Superior temporal gyrus (tissue), 1 donor: Measurements from ENCODE around the gene UCHL5.
"Not testable (repeated sequence)": the region's sequence is repeated elsewhere in the genome, so short reads cannot be mapped to it uniquely, and the experiment has no call there.

ENCODE experiments used
- DNase-seq: peaks from one replicate; pipeline ENCODE4 v3.0.0-alpha.2; 2016; ENCODE audit errors: extremely low spot score

Gene UCHL5

GRCh38 chr1:193013005-193013404 is 46.2 kb downstream of the UCHL5 start:
- no peak for DNase-seq

GRCh38 chr1:193011406-193011805 is 47.8 kb downstream of the UCHL5 start:
- DNase-seq: no peak

DNA sequence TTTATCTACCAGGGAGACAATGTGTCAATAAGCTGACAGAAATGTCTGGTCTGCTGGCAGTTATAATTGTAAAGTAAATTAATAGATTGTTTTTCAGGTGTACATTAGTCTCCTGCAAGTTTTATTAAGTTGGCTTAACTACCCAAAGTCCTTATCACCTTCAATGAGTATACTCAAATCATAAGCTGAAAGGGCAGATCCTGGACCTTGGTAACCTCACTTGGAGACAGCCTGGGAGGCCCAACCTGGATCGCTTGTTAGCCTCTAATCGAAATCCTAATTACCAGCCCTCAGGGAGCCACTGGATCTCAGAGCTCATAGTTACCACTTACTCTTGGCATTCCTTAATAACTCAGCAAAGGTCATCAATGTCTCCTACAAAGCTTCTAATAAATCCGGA is 49.7 kb downstream of the UCHL5 start:
- no peak for DNase-seq

DNA sequence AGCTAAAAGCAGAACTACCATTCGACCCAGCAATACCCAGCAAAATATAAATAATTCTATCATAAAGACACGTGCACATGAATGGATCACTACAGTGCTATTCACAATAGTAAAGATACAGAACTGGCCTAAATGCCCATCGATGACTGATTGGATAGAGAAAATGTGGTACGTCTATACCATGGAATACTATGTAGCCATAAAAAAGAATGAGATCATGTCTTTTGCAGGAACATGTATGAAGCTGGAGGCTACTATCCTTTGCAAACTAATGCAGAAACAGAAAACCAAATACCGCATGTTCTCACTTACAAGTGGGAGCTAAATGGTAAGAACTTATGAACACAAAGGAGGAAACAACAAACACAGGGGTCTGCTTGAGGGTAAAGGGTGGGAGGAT is 53.4 kb downstream of the UCHL5 start:
- no peak for DNase-seq

DNA sequence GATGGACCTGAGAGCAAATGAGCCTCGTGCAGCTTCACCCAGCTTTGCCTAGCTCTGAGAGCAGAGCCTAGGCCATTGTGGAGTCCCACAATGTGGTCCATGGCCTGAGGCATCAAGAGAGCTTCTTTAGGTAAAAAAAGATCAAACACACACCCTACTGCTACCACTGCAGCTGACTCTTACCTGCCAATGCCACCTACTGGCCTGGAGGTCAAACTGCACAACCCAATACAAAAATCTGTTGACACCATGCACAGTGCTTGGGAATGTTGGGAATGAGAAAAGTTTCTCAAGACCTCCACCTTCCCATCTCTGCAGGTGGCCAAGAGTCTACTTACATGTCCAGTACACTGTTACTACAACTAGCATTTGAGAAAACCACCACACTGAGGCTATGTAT is 60.6 kb downstream of the UCHL5 start:
- no peak for DNase-seq

DNA sequence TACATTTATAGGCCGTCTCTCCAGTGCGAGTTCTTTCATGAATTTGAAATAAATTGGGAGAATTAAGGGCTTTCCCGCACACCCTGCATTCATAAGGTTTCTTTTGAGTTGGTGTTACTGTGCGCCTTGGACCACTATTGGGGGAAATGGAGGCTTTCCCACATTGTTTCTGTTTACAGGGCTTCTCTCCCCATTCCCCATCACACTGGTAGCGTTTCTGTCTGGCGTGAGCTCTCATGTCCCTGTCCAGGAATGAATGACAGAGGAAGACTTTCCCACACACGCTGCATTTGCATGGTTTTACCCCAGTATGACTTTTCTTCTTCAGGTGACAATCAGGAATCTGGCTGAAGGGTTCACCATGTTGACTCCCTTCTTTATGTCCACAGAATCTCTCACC is 65.0 kb downstream of the UCHL5 start:
- no peak for DNase-seq

- no peak for DNase-seq
Measured at GRCh38 chr1:192993426-192994085, 65.6 kb downstream of the UCHL5 start.

DNA sequence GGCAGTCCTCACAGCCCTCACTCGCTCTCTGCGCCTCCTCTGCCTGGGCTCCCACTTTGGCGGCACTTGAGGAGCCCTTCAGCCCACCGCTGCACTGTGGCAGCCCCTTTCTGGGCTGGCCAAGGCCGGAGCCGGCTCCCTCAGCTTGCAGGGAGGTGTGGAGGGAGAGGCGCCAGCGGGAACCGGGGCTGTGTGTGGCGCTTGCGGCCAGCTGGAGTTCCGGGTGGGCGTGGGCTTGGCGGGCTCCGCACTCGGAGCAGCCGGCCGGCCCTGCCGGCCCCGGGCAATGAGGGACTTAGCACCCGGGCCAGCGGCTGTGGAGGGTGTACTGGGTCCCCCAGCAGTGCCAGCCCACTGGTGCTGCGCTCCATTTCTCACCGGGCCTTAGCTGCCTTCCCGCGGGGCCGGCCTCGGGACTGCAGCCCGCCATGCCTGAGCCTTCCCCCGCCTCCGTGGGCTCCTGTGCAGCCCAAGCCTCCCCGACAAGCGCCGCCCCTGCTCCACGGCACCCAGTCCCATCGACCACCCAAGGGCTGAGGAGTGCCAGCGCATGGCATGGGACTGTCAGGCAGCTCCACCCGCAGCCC is 72.3 kb downstream of the UCHL5 start:
- not testable (repeated sequence) for DNase-seq

DNA sequence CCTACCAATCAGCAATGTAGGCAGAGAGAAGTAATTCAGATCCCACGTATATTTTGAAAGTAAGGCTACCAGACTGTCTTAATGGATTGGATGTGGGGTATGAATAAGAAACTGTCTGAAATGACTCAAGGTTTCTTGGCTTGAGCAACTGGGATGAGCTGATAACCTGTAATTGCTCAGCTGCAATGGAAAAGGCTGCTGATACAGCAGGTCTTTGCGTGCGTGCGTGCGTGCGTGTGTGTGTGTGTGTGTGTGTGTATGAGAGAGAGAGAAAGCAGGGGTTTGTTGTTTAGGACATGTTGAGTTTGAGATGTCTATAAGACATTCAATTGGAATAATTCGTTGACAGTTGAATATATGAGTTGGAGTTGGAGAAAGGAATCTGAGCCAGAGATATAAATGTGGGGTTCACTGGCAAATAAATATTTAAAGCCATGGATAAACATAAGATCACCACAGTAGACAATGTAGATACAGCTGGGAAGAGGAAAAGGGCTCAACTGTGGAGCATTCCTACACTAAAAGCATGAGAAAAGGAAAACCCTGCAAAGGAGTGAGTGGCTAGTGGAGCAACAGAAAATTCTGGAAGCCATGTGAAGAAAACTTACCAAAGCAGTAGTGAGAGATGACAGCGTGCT is 72.9 kb downstream of the UCHL5 start:
- no peak for DNase-seq

DNA sequence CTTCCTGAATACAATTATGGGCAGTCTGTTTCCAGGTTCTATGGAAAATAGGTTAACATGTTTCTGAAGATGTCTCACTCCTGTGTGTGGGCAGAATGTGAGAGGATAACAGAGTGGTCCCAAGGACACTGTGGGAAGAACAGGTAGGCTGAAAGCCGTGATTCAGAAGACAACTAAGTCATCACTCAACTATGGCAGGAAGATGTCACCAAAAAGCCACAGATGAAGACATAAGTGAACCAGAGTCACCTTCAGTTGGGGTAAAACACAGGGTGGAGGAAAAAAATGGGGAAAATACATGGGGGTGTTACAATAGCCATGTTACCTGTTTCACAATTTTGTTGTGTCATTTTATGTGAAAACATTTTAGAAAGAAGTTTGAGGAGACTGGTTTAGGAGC is 75.1 kb downstream of the UCHL5 start:
- no peak for DNase-seq

GRCh38 chr1:192983349-192983980 is 75.7 kb downstream of the UCHL5 start:
- no peak for DNase-seq

GRCh38 chr1:192980856-192981255 is 78.3 kb downstream of the UCHL5 start:
- DNase-seq: no peak

DNA sequence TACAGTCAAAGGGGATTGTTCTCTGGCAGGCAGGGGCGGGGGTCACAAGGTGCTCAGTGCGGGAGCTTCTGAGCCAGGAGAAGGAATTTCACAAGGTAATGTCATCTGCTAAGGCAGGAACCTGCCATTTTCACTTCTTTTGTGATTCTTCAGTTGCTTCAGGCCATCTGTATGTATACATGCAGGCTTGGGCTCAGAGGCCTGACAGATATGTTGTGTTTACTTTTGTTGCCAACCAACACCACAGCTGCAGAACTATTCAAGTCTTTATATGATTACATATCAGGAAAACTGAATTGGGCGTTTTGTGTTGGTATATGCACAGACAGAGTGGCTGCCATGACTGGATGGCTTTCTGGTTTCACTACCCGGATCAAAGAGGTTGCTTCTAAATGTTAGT is 78.8 kb downstream of the UCHL5 start:
- DNase-seq: not testable (repeated sequence)

GRCh38 chr1:192979542-192979941 is 79.6 kb downstream of the UCHL5 start:
- no peak for DNase-seq

DNA sequence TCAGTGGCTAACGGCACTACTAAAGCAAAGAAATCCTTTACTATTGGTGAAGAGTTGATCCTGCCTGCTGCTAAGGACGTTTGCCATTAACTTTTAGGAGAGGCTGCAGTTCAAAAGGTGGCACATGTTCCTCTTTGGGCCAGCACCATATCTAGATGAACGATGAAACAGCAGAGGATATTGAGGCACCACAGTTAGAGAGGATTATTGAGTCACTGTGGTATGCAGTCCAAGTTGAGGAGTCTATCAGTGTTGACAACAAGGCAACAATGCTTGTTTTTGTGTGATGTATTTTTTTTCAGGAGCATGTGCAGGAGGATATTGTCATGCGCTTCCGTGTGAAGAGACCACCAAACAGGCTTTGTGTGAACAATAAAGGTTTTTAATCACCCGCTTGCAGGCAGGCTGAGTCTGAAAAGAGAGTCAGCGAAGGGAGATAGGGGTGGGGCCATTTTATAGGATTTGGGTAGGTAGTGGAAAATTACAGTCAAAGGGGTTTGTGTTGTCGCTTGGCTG is 80.9 kb downstream of the UCHL5 start:
- DNase-seq: no peak

DNA sequence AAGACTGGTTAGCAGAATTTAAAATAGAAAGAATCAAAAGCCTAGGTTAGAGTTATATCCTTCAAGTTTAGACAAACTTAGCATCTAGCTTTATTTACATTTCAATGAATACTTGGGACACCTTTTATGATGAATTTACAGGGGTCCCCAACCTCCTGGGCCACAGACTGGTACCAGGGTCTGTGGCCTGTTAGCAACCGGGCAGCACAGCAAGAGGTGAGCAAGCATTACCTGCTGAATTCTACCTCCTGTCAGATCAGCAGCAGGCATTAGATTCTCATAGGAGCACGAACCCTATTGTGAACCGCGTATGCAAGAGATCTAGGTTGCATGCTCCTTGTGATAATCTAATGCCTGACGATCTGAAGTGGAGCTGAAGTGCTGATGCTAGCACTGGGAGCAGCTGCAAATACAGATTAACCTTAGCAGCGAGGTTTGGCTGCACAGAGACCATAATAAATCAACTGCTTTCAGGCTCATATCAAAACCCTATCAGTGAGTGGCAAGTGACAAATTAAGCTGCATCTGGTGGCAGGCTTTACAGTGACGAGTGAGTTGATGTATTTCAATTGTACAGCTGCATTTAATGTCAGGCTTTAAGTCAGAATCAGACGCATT is 82.0 kb downstream of the UCHL5 start:
- no peak for DNase-seq

DNA sequence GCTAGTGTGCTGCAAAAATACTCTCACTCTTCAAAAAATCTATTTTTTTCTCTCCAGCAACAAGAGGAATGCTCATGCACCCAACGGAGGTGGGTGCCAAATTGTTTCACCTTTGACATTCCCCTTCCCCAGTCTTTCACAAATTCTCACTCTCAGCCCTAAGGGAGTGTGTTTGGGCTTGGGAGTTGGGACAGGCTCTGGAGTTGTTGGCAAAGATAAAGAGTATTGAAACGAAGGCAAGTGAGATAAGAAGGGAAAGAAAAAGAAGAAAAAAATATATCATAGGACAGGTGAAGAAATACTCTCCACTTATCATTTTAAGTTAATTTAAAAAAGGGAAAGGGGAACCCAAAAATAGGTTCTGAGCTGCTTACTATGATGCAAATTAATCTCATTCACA is 82.6 kb downstream of the UCHL5 start:
- no peak for DNase-seq

DNA sequence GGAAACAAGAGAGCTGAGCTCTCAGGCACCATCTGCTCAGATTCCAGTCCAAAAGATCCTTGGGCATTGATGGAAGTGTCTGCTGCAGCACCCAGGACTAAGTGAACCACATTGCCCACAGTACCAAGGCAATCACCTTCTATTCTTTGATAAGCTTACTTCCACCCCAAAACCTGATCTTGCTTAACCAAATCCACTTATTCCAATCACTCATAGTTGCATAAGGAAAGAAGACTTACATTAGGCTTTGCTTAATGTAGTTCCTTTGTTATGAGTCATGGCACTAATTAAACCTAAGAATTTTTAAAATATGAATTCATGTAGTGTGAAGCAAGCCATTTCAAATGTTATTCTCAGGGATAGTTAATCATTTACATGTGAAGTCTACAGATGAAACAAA is 84.5 kb downstream of the UCHL5 start:
- no peak for DNase-seq

GRCh38 chr1:192973988-192974387 is 85.2 kb downstream of the UCHL5 start:
- DNase-seq: no peak

DNA sequence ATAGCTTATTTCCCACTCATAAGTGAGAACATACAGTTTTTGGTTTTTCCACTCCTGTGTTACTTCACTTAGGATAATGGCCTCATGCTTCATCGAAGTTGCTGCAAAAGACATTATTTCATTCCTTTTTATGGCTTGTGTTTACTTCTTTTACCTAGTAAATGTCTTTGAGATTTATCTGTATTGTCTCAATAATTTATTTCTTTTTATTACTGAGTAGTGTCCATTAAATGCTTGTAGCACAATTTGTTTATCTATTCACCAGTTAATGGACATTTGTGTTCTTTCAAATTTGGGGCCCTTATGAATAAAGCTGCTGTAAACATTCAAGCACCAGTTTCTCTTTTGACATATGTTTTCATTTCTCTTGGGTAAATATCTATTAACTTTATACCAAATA is 86.0 kb downstream of the UCHL5 start:
- DNase-seq: no peak

DNA sequence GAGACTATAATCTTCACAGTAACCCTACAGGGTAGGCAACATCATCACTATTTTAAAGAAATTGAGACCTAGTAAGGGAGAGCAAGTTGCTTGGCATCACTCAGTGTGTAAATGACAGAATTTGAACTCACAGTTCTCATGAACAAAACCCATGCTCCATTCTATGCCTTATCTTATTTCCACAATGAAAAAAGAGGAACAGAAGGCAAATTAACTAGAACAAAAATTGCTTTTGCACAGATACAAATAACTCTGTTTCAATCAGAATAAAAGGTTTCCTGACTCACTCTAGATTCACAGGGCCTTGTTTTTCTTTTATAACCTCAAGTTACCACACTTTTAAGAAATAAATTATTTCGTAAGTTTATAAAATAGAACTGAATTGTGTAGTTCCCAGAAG is 90.1 kb downstream of the UCHL5 start:
- DNase-seq: no peak

DNA sequence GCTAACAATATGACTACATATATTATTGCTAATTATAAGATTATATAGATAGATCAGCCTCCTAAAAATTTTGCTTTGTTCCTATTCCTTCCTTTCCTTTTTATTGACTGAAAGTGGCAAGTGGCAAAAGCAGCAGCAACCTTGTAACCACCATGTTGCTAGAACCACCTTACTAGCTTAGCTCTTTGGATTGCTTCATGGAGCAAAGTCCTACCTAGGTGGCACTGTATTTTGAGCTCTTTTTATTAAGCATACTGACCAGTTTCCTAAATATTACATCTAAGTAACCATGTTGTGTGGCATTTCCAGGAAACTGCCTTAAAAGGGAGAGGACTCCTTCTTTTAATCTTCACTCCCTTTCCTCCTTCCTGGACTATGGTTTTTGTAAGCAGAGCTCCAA is 90.8 kb downstream of the UCHL5 start:
- DNase-seq: no peak
